GM19438 (cell line): ENCODE results near the gene LMF1.

Experiments used
- ATAC-seq: cut with Tn5 transposase; IDR thresholded peaks from one replicate; pipeline ENCODE4 v1.9.1; 2021; ENCODE audit warnings: low read depth; ENCODE audit not compliant: unreplicated experiment

Gene LMF1

DNA sequence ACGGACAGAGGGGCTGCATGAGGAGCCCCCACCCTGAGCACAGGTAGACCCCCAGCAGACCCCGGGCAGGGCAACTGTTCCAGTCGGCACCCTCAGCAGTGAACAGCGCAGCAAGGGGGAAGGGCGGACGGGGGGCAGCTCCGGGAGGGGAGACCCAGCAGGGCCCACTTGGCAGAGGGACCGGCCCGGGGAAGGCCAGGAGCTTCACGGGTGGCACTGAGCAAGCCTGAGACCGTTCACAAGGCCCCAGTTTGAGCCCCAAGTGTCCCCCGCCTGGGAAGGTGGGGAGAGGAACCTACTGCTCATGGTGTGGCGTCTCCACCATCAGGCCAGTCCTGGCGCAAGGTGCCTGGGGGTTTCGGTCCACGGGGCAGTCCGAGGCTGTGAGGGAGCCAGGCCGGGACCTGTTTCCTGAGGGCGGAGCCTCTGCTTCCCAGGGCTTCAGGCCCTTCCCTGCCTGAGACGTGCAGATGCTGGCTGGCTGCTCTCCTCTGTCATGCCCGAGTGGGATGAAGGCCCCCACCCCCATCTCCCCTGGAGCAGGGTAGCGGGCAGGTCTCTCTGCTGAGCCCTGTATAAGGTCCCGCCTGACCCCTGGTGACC lies 115.9 kb downstream of the LMF1 start:
- no peak for ATAC-seq

GRCh38 chr16:853981-854807 lies 116.6 kb downstream of the LMF1 start:
- ATAC-seq, result no peak

DNA sequence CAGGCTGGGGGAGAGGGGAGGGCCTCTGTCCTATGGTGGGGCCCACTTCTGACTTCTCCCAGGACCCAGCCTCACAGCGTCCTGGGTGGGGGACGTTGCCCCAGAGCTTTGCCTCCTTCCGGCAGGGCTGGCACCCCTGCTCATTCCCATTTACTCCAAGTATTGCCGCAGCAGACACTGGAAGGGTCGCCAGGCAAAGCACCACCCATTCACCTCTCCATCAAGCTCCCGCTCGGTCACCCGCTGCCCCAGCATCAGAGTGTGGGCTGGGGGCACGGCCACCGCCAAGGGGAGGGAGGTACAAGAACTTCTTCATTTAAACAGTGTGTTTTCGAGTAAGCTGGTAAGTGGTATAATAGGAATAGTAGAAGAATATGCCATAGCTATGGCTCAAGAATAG lies 117.5 kb downstream of the LMF1 start:
- ATAC-seq, result no peak

DNA sequence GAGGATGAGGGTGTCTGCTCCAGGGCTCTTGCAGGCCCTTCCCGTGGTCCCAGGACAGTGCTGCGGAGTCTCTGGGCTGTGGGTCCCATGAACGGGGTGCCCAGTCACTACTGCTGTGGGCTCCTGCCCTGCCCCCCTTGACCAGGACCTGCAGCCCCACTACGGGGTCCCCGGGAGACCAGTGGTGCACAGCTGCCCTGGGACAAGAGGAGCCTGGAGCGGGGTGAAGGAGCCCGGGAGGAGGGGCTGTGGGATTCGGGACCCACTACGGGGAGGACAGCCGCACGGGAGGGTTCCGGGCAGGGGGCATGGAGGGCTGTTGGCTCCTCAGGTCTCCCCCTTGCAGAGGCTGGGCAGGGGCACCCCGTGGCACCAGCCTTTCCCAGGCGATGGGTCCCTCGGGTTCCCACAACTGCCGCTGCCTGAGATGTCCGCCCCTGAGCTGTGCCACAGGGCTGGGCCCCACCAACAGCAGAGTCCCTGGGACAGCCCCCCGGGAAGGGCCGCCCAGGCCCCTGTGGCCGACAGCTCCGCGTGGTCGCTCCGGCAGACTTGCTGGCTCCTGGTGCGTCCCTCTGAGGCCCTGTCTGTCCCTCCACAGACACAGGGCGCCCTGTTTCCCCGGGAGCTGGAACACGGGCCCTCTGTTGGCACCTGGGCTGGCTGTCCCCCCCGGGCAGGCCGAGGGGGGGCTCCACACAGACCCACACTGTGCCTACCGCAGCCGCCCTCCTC lies 118.2 kb downstream of the LMF1 start:
- no peak for ATAC-seq

DNA sequence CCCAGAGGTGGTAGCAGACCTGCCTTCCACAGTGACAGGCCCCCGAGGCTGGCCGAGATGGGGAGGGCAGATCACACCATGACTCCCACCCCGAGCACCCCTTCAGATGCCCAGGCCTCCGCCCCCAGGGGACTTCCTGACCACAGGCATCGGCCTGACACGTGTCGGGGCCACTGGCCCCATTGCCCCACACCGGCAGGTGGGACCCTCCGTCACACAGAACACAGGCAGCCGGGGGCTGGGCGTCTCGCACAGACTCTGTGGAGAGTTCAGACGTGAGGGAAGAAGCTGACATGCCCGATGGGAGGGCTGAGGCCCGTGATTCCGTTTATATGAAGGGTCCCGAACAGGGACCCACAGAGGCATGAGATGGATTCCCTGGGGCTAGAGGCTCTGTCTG lies 118.9 kb downstream of the LMF1 start:
- no peak for ATAC-seq

DNA sequence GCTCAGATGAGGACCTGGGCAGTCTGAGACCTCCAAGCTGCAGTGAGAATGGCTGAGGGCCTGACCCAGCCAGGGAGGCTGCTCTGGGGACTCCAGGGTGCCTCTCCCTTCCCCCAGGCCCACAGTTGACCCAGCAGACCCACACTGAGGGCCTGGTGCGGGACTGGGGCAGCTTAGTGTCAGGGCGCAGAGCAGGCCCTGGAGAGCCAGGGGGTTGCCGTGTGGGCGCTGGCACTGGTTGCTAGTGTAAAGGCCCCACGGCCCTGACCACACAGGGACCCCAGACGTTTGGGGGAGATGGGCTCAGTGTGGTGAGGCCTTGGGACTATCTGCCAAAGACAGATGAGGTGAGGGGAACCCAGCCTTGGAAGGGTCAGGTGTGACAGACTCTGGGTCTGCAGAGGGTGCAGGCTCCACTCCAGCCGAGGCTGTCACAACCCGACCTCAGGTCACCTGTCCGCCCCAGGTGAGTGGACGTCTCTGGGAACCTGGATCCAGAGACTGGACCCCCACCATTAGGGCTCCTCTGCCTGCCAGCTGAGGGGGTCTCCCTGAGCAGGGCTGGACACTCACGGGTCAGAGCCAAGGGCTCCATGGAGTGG lies 119.5 kb downstream of the LMF1 start:
- ATAC-seq, result no peak

- ATAC-seq, result no peak
These were observed 120.1 kb downstream of the LMF1 start for GRCh38 chr16:850668-851067.

- no peak for ATAC-seq
These were observed 122.1 kb downstream of the LMF1 start for GRCh38 chr16:848510-849253.

- ATAC-seq, result no peak
These were observed 122.9 kb downstream of the LMF1 start for GRCh38 chr16:847681-848445.

- ATAC-seq, result no peak
These were observed 123.6 kb downstream of the LMF1 start for GRCh38 chr16:847151-847550.

DNA sequence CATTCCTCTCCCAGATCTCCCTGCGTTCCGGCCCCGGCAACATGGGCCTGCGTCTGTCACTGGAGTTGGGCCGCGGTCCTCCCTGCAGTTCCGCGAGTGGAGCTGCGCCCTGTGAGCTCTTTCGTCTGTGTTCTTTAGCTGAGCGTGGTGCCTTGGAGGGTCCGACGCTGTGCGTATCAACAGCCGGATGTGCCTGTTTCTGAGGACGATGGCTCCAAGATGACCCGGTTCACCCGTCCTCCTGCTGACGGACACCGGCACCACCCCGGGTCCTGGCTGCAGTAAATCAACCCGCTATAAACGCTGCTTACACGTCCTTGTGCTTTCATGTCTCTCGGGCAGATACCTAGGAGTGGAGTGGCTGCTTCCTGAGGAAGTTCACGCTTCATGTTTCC lies 125.4 kb downstream of the LMF1 start:
- ATAC-seq, result no peak

DNA sequence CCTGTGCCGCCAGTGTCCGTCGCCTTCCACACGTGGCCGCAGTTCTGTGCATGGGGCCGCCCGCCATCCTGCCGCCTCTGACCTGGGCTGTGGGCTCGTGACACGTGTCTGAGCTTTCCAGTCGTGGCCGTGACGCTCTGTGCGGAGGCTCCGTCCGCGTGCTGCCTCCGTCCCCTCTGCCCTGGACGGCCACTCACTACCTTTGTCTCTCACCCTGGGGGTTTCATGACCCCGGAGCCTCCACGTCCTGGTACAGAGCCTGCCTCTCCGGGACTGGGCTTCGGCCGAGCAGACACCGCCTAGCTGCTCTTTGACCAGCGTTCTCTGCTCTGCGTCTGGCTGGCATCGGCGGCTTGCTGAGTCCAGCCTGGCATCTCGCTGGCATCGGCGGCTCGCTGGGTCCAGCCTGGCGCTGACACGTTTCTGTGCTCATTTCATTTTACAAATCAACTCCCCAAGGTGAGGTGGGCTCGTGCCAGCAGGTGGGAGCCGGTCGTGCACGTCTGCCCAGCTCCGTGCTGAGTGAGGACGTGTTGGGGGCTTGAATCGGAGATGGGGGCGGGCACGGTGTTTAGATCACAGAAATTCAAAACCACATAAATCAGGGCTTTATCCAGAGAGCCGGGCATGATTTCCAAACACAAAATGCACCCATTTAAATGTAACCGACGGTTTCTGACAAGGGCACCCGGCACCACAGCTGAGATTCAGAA lies 126.0 kb downstream of the LMF1 start:
- ATAC-seq, result no peak

DNA sequence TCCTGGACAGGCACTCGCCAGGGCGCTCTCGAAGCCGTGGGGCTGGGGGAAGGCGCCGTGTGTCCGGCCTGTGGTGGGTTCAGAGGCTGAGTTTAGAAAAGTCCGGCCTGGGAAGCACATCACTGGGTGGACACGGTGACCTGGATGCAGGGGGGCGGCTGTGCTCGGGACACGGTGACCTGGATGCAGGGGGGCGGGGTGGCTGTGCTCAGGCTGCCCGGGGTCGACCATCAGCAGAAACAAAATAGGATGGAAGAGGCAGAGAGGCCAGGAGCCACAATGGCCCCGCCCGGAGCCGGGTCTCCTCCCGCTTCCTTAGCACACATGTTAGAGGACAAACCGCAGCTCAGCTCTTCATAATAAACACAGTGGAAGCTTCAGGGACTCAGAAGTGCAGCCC lies 127.0 kb downstream of the LMF1 start:
- ATAC-seq, result no peak

GRCh38 chr16:842711-843560 lies 127.8 kb downstream of the LMF1 start:
- no peak for ATAC-seq

DNA sequence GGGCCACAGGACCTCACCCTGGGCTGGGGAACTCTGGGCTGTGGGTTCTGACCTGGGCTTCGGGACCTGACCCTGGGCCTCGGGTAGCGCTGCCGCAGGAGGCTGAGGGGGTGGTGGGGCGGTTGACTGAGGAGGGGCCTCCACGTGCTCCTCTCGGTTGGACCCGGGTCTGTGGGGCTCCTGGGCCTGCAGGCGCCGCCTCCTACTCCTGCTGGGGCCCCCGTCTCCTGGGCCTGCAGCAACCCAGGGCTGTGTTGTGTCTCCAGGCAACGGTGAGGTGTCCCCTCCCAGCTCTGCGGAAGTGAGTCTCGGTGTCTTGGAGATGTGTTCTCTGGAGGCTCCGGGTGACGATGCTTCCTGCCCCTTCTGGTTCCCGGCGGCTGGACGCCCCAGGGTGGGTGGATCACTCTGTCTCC lies 128.7 kb downstream of the LMF1 start:
- ATAC-seq, result no peak

GRCh38 chr16:841455-842060 lies 129.2 kb downstream of the LMF1 start:
- no peak for ATAC-seq

DNA sequence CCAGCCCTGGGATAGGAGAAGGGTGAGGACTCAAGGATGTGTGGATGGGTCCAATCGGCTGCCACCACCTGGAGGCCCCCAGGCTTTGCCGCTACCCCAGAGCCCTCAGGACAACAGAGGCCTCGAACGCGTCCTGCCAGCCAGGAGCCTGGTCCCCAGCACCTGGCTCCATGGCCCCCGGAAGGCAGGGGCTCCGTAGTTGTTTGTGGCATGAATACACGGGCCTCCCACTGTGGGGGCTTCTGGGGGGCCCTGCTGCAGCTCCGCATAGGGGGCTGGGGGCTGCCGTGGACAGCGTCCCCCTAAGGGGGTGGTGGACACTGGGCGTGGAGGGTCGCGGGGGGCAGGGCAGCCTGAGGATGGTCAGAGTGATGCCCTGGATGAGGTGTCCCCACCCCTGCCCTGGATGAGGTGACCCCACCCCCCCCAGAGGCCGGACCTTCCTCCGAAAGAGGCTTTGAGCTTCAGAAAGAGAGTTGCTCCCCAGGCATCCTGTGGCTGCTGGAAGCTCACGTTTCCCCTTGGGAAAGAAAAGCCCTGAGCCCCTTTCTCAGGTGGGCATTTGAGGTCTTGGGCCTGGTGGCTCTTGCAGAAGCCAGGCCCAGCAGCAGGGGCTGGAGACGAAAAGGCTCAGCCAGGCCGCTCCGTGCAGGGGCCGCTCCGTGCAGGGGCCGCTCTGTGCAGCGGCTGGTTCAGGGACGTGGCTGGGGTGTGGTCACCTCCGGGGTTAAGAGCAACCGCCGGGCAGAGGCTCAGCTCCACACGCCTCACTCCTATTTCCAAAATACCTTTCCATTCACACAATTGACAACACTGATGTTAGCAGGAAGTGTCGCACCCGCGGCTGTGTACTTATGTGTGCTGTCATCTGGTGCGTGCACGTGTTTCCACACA lies 130.0 kb downstream of the LMF1 start:
- no peak for ATAC-seq
